ENCODE results near the gene MARCKSL1. TPM values are rescaled to one million over a fixed set of nuclear protein-coding genes. Genes with fewer than 3 reads are reported as not detected.

The MARCKSL1 gene
- polyA plus RNA-seq, 1 donor from 2014 or later, result 694 TPM

GRCh38 chr1:32321712-32322291 lies 14.2 kb downstream of the MARCKSL1 start:
- H4K20me1 ChIP-seq (ENCODE audit: insufficient read depth), result no peaks in the 10 kb centered on the region
- H3K9me2 ChIP-seq (ENCODE audit: insufficient read depth, low read length), result no peaks in the 10 kb centered on the region
- H3K9ac ChIP-seq (ENCODE audit: low read length), result no peak overlapping the region
- no peaks in the 10 kb centered on the region for H3K36me3 ChIP-seq (ENCODE audit: insufficient read depth, low read length)
- H3F3A ChIP-seq (ENCODE audit: insufficient read depth, low read length, poor library complexity, severe bottlenecking), result no peaks in the 10 kb centered on the region
- H3K4me3 ChIP-seq (ENCODE audit: low read length), result no peak overlapping the region
- no peak overlapping the region for H2AFZ ChIP-seq (ENCODE audit: low read depth, low read length)
- TF ChIP-seq RAD21 (conservative IDR thresholded peaks at IDR 0.05), result no peak
- TF ChIP-seq POLR2AphosphoS5 (IDR thresholded peaks at IDR 0.05), result no peak
- TF ChIP-seq EP300 (conservative IDR thresholded peaks at IDR 0.05; ENCODE audit: poor library complexity, severe bottlenecking), result no peak
- TF ChIP-seq REST (IDR thresholded peaks at IDR 0.05; ENCODE audit: borderline replicate concordance), result no peak
- TF ChIP-seq CTCF (IDR thresholded peaks at IDR 0.05; ENCODE audit: poor library complexity, severe bottlenecking), result no peak
- no peak for TF ChIP-seq EZH2 (IDR thresholded peaks at IDR 0.05; ENCODE audit: borderline replicate concordance, insufficient read depth, low read length, poor library complexity, severe bottlenecking)
- no peak for TF ChIP-seq TAF1 (IDR thresholded peaks at IDR 0.05; ENCODE audit: low read depth)
- no peak for TF ChIP-seq MXI1 (conservative IDR thresholded peaks at IDR 0.05; ENCODE audit: poor library complexity, severe bottlenecking)
- no peak for TF ChIP-seq SMC3 (conservative IDR thresholded peaks at IDR 0.05; ENCODE audit: poor library complexity)
- H3K79me2 ChIP-seq (replicated peaks; ENCODE audit: insufficient read depth, low read length), result no peaks in the 10 kb centered on the region
- H3K4me2 ChIP-seq (ENCODE audit: low read length), result no peak overlapping the region
- H3K9me3 ChIP-seq (ENCODE audit: low read length), result no peaks in the 10 kb centered on the region
- no peak overlapping the region for H3K27ac ChIP-seq (ENCODE audit: low read length)
- no peaks in the 10 kb centered on the region for H3K27me3 ChIP-seq (ENCODE audit: insufficient read depth, low read depth, low read length)

GRCh38 chr1:32318127-32318869 lies 17.7 kb downstream of the MARCKSL1 start:
- Histone ChIP-seq H3F3A (ENCODE audit: insufficient read depth, low read length, poor library complexity, severe bottlenecking) (no peaks in the 10 kb centered on the region), H3K79me2 (replicated peaks; ENCODE audit: insufficient read depth, low read length) (no peaks in the 10 kb centered on the region), H2AFZ (ENCODE audit: low read depth, low read length) (no peak overlapping the region), H3K4me2 (ENCODE audit: low read length) (no peak overlapping the region), H3K9ac (ENCODE audit: low read length) (no peak overlapping the region), H4K20me1 (ENCODE audit: insufficient read depth) (no peaks in the 10 kb centered on the region), H3K9me2 (ENCODE audit: insufficient read depth, low read length) (no peaks in the 10 kb centered on the region), H3K4me3 (ENCODE audit: low read length) (no peak overlapping the region), H3K36me3 (ENCODE audit: insufficient read depth, low read length) (no peaks in the 10 kb centered on the region), H3K27me3 (ENCODE audit: insufficient read depth, low read depth, low read length) (no peaks in the 10 kb centered on the region), H3K27ac (ENCODE audit: low read length) (no peak overlapping the region), H3K9me3 (ENCODE audit: low read length) (no peaks in the 10 kb centered on the region)
- TF ChIP-seq SMC3 (conservative IDR thresholded peaks at IDR 0.05; ENCODE audit: poor library complexity) (no peak), MXI1 (conservative IDR thresholded peaks at IDR 0.05; ENCODE audit: poor library complexity, severe bottlenecking) (no peak), REST (IDR thresholded peaks at IDR 0.05; ENCODE audit: borderline replicate concordance) (no peak), POLR2AphosphoS5 (IDR thresholded peaks at IDR 0.05) (no peak), EZH2 (IDR thresholded peaks at IDR 0.05; ENCODE audit: borderline replicate concordance, insufficient read depth, low read length, poor library complexity, severe bottlenecking) (no peak), EP300 (conservative IDR thresholded peaks at IDR 0.05; ENCODE audit: poor library complexity, severe bottlenecking) (no peak), CTCF (IDR thresholded peaks at IDR 0.05; ENCODE audit: poor library complexity, severe bottlenecking) (no peak), RAD21 (conservative IDR thresholded peaks at IDR 0.05) (no peak), TAF1 (IDR thresholded peaks at IDR 0.05; ENCODE audit: low read depth) (no peak)
